ENCODE data around the gene PDGFRA. TPM values are rescaled to one million over a fixed set of nuclear protein-coding genes. Genes with fewer than 3 reads are reported as not detected.

Gene PDGFRA
- total RNA-seq, 1 experiment from 2014 or later, result not detected

- BruUV-seq (replicated peaks), result no TSS peak
- Histone ChIP-seq H3K27ac (no peak overlapping the region), H3K4me1 (replicated peaks; ENCODE audit: insufficient read depth) (no peaks in the 10 kb centered on the region), H3K4me3 (no peak overlapping the region), H3F3A (ENCODE audit: insufficient read depth, low read depth) (no peaks in the 10 kb centered on the region), H3K9me2 (ENCODE audit: insufficient read depth) (no peaks in the 10 kb centered on the region), H2AFZ (no peak overlapping the region), H3K36me3 (ENCODE audit: low read depth) (no peaks in the 10 kb centered on the region), H4K20me1 (ENCODE audit: insufficient read depth) (no peaks in the 10 kb centered on the region), H3K9me3 (ENCODE audit: insufficient read depth, low read depth) (no peaks in the 10 kb centered on the region), H3K27me3 (ENCODE audit: insufficient read depth, low read depth) (no peaks in the 10 kb centered on the region), H3K4me2 (no peak overlapping the region), H3K79me2 (ENCODE audit: low read depth) (no peaks in the 10 kb centered on the region)
- DNase-seq, result no peak
- ChIA-PET CTCF (no interaction called here), POLR2A (ENCODE audit: unreplicated experiment) (no interaction called here)
- intact Hi-C loops (cut with micrococcal nuclease; ENCODE audit: unreplicated experiment), result loop anchor here (1.0 kb wide), 1 partner anchor 320 kb away; no protein-coding TSS in a partner anchor
- TF ChIP-seq EZH2 (IDR thresholded peaks at IDR 0.05; ENCODE audit: low read depth), result no peak
- TF ChIP-seq CTCF (conservative IDR thresholded peaks at IDR 0.05), result no peak
Observed at GRCh38 chr4:54228546-54228945, 547 bp upstream of the PDGFRA start.

DNA sequence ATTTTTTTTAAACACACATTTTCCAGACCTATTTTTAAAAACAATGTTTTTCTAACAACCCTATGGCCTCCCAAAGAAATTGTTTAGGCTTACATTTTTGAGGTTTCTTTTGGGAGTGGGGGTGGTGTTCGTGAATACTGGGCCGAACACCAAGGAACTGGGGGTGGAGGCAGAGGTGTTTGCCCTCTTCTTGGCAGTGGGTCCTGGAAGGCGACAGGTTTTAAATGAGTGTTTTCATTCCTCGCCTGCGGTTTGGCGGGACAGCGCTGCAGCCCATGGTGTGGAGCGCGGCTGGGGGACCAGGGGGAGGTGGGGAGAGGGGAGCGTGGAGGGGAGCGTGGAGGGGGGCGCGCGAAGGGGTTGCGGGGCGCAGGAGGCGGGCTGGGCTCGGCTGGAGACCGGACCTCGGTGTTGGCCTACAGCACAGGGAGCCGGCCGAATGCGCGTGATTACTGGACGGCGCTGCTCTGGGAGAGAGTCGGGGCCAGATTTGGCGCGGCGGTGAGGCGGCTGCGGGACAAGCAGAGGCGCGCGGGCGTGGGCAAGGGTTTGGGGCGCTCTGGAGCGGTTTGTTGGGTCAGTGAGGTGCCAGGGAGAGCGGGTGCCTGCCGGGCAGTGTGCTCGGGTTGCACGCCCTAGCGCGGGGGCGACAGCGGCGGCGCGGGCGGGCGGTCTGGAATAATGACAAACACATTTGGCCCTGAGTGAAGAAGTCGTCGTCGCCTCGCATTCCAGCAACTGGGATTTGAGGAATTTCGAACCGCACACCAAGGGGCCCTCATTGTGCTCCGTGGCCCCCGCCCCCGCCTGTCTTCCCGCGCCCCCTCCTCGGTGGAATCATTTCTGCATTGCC lies 764 bp downstream of the PDGFRA start:
- CTCF ChIA-PET, result no interaction called here
- Histone ChIP-seq H3F3A (ENCODE audit: insufficient read depth, low read depth) (no peaks in the 10 kb centered on the region), H3K27me3 (ENCODE audit: insufficient read depth, low read depth) (no peaks in the 10 kb centered on the region), H2AFZ (no peak overlapping the region), H4K20me1 (ENCODE audit: insufficient read depth) (no peaks in the 10 kb centered on the region), H3K9me3 (ENCODE audit: insufficient read depth, low read depth) (no peaks in the 10 kb centered on the region), H3K9me2 (ENCODE audit: insufficient read depth) (no peaks in the 10 kb centered on the region), H3K4me3 (no peak overlapping the region), H3K36me3 (ENCODE audit: low read depth) (no peaks in the 10 kb centered on the region), H3K27ac (no peak overlapping the region), H3K4me1 (replicated peaks; ENCODE audit: insufficient read depth) (no peaks in the 10 kb centered on the region), H3K4me2 (no peak overlapping the region), H3K79me2 (ENCODE audit: low read depth) (no peaks in the 10 kb centered on the region)
- TF ChIP-seq EZH2 (IDR thresholded peaks at IDR 0.05; ENCODE audit: low read depth) (no peak), CTCF (conservative IDR thresholded peaks at IDR 0.05) (no peak)
- POLR2A ChIA-PET (ENCODE audit: unreplicated experiment), result no interaction called here
- BruUV-seq (replicated peaks), result no TSS peak
- no peak for DNase-seq
- intact Hi-C loops (cut with micrococcal nuclease; ENCODE audit: unreplicated experiment), result loop anchor here (5.0 to 10.0 kb wide), 3 partner anchors 523 to 1245 kb away; no protein-coding TSS in a partner anchor

- H3K27me3 ChIP-seq (ENCODE audit: insufficient read depth, low read depth), result no peaks in the 10 kb centered on the region
- no peak overlapping the region for H3K4me2 ChIP-seq
- H3K9me2 ChIP-seq (ENCODE audit: insufficient read depth), result no peaks in the 10 kb centered on the region
- no peak overlapping the region for H2AFZ ChIP-seq
- ChIA-PET CTCF (no interaction called here), POLR2A (ENCODE audit: unreplicated experiment) (no interaction called here)
- no peaks in the 10 kb centered on the region for H3K36me3 ChIP-seq (ENCODE audit: low read depth)
- no peaks in the 10 kb centered on the region for H3K4me1 ChIP-seq (replicated peaks; ENCODE audit: insufficient read depth)
- H3K4me3 ChIP-seq, result no peak overlapping the region
- BruUV-seq (replicated peaks), result no TSS peak
- TF ChIP-seq CTCF (conservative IDR thresholded peaks at IDR 0.05) (no peak), EZH2 (IDR thresholded peaks at IDR 0.05; ENCODE audit: low read depth) (no peak)
- no peaks in the 10 kb centered on the region for H3F3A ChIP-seq (ENCODE audit: insufficient read depth, low read depth)
- no peaks in the 10 kb centered on the region for H3K79me2 ChIP-seq (ENCODE audit: low read depth)
- no peaks in the 10 kb centered on the region for H4K20me1 ChIP-seq (ENCODE audit: insufficient read depth)
- DNase-seq, result no peak
- intact Hi-C loops (cut with micrococcal nuclease; ENCODE audit: unreplicated experiment), result loop anchor here (5.0 to 10.0 kb wide), 3 partner anchors 523 to 1246 kb away; no protein-coding TSS in a partner anchor
- no peaks in the 10 kb centered on the region for H3K9me3 ChIP-seq (ENCODE audit: insufficient read depth, low read depth)
- no peak overlapping the region for H3K27ac ChIP-seq
Observed at GRCh38 chr4:54230484-54231418, 1.7 kb downstream of the PDGFRA start.

All from PC-9 (cell line).